ENCODE measurements around the gene GRK2.
A peak's percentile ranks its signal among the peaks of the same experiment; 100 is the strongest.
"Not testable (repeated sequence)": the region's sequence is repeated elsewhere in the genome, so short reads cannot be mapped to it uniquely, and the experiment has no call there.

GRK2 gene

GRCh38 chr11:67312187-67313021 lies 46.1 kb downstream of the GRK2 start:
- DNase-seq (ENCODE audit: low read depth in 2 of 2), result no peak

GRCh38 chr11:67313125-67313890 lies 47.0 kb downstream of the GRK2 start:
- DNase-seq (ENCODE audit: low read depth in 2 of 2), result no peak

DNA sequence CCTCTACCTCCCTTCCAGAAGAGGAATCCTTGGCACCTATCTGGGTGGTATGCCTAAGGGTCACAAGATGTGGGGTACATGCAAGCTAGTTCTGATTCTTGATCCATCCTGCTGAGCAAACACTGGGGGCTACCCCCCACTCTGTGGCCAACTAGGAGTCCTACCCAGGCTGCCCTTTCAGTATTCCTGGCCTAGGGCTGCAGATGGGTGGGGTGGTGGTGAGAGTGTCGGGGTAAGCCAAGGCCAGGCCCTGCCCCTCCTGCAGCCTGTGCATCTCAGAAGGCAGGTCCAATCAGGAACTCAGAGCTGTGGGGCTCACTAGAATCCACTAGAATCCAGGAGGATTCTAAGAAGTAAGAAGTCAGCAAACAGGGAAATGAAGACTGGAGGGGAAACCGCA lies 47.9 kb downstream of the GRK2 start:
- DNase-seq (ENCODE audit: low read depth in 2 of 2), result no peak

DNA sequence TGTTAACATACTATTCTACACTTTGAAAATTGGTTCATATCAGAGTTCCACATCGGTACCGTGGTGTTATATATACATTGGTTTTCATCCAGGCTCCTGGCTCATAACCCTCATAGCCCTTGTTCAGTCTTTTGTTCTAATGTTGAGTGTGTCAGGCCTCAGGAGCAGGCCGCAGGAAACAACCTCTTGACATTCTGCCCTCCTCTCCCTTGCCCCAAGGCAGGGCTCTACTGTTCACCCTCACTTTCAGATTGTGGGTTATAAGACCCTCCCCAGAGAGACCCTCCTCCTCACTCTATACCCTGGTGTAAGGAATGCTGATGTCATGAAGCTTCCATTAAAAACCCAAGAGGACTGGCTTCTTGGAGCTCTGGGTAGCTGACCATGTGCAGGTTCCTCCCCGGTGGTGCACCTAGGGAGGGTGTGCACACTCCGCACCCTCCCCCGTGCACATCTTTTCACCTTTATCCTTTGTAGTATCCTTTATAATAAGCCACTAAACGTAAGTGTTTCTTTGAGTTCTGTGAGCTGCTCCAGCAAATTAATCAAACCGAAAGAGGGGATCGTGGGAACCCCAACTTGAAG lies 49.1 kb downstream of the GRK2 start:
- DNase-seq (ENCODE audit: low read depth in 2 of 2), result no peak

DNA sequence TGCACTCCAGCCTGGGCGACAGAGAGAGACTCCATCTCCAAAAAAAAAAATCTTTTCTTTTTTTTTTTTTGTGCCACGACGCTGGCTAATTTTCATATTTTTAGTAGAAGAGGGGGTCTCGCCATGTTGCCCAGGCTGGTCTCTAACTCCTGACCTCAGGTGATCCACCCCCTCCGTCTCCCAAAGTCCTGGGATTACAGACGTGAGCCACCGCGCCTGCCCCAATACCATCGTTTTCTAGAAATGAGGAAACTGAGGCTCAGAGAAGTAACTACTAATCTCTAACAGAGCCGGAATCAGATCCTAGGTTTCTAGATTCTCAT lies 50.6 kb downstream of the GRK2 start:
- no peak for DNase-seq (ENCODE audit: low read depth in 2 of 2)

DNA sequence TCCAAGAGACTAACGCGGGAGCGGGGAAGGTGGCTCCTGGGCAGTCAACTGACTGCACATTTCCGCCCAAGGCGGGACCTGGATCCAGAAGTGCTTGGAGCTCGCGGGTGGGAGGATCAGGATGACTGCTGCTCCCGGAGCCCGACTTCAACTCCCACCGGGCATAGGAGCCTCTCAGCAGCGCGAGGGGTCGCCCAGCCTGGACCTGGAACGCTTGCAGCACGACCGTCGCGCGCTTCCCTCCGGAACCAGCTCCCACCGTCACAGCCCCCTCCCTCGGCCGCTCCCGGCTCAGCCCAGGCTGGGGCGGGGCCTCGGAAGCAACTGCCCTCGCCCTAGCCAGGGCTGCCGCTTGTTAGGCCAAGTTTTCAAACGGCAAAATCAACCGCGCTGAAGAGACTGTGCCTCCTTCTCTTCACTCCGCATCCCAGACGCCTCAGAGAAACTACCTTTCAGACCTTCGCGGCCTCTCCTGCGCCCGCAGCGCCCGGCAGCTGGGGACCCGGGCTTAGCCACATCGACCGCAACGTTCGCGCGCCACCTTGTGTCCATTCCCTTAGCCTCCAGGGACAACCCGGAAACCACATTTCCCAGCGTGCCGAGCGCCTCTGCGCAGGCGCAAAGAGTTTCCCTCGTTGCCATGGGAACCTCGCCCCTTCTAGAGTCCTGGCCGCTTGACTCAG lies 51.1 kb downstream of the GRK2 start:
- DNase-seq (ENCODE audit: low read depth in 2 of 2), result peak; percentile 78 to 79

DNA sequence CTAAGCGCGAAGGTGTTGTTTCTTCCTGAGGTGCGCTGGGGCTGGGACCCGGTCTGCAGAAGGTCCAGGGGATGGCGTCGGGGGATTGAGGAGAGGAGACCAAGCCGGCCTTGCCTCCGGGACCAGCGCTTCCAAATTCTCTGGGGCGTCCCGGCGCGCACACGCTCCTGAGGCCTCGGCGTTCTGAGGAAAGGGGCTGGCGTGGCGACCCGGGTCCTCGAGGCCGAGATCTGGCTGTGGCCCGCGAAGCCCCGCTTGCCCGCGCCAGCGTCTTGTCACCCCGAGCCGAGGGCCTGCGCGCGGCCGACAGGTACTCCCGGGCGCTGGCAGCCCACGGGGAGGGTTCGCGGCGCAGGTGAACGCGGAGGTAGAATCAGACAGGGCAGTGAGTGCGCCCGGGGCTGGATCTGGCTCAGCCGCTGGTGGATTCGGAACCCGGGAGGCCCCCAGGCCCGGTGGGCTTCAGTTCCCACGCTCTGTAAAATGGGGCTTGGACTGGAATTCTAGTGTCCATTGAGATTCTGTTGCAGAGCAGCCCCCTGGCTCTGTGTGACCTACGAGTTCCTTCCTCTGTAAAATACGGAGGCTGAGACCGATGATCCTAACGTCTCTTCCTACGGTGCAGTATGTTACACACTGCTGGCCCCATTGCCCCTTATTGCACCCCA lies 51.7 kb downstream of the GRK2 start:
- no peak for DNase-seq (ENCODE audit: low read depth in 2 of 2)

DNA sequence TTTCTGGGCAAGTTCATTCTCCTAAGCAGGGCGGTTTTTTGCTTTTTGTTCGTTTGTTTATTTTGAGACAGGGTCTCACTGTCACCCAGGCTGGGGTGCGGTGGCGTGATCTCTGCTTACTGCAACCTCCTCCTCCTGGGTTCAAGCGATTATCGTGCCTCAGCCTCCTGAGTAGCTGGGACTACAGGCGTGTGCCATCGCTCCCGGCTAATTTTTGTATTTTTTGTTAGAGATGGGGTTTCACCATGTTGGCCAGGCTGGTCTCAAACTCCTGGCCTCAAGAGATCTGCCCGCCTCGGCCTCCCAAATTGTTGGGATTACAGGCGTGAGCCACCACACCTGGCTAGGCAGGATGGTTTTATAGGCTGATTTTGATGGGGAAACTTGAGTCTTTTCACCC lies 52.6 kb downstream of the GRK2 start:
- not testable (repeated sequence) for DNase-seq (ENCODE audit: low read depth in 2 of 2)

- no peak for DNase-seq (ENCODE audit: low read depth in 2 of 2)
Observed at GRCh38 chr11:67320011-67320410, 53.7 kb downstream of the GRK2 start.

GRCh38 chr11:67320691-67321090 lies 54.4 kb downstream of the GRK2 start:
- DNase-seq (ENCODE audit: low read depth in 2 of 2), result no peak

- DNase-seq (ENCODE audit: low read depth in 2 of 2), result no peak
Observed at GRCh38 chr11:67321313-67321871, 55.1 kb downstream of the GRK2 start.

DNA sequence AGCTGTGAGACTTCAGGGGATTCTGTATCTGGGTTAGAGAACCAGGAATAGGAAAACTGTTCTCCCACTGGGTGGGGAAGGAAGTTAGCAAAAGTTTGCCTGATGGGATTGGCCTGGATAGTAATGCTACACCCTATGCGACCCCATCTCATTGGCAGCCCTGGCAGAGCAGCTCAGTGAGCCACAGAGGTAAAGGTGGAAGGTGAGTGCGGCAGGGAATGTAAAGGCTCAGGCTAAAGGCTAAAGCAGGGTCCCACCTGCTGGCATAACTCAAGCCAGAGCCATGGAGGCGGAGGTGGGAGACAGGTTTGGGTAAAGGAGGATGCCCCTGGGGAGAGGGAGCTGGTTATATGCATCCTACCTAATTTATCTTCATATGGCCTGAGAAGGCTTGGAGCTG lies 55.8 kb downstream of the GRK2 start:
- DNase-seq (ENCODE audit: low read depth in 2 of 2), result no peak

- no peak for DNase-seq (ENCODE audit: low read depth in 2 of 2)
Observed at GRCh38 chr11:67323526-67323925, 57.3 kb downstream of the GRK2 start.

- DNase-seq (ENCODE audit: low read depth in 2 of 2), result no peak
Observed at GRCh38 chr11:67332081-67332691, 65.9 kb downstream of the GRK2 start.
